HEK293T (cell line): ENCODE results near the gene MYCBPAP.

Experiments used
- BHLHE40 ChIP-seq: fragments of 450-650 bp; IDR thresholded peaks from 2 replicates; pipeline ENCODE4 v1.6.1; 2016; ENCODE audit warnings: mild to moderate bottlenecking, moderate library complexity, borderline replicate concordance
- FOXM1 ChIP-seq: fragments of 450-650 bp; IDR thresholded peaks from 2 replicates; pipeline ENCODE4 v1.6.1; 2017; ENCODE audit warnings: mild to moderate bottlenecking, borderline replicate concordance
- L3MBTL2 ChIP-seq: fragments of 450-650 bp; conservative IDR thresholded peaks from 2 replicates; pipeline ENCODE4 v1.6.1; 2016; ENCODE audit warnings: mild to moderate bottlenecking
- NFRKB ChIP-seq: fragments of 450-650 bp; IDR thresholded peaks from 2 replicates; pipeline ENCODE4 v1.6.1; 2016; ENCODE audit warnings: mild to moderate bottlenecking, moderate library complexity
- PKNOX1 ChIP-seq: fragments of 450-650 bp; IDR thresholded peaks from 2 replicates; pipeline ENCODE4 v1.6.1; 2016
- TARDBP ChIP-seq: fragments of 450-650 bp; IDR thresholded peaks from 2 replicates; pipeline ENCODE4 v1.6.1; 2016

GRCh38 chr17:50527949-50528474 is 19.8 kb downstream of the MYCBPAP start:
- TF ChIP-seq FOXM1 (no peak), NFRKB (no peak), BHLHE40 (no peak), L3MBTL2 (no peak), TARDBP (no peak), PKNOX1 (peak; percentile 54)
